Endothelial cell of umbilical vein (primary cell): ENCODE results near the gene KRTAP1-3. TPM values are rescaled to one million over a fixed set of nuclear protein-coding genes. Genes with fewer than 3 reads are reported as not detected.
"Not testable (repeated sequence)": the region's sequence is repeated elsewhere in the genome, so short reads cannot be mapped to it uniquely, and the experiment has no call there.

Experiments used
- BruUV-seq: library from RNA; stranded (reverse); fragments of 400-500 nt; replicated peaks from 2 replicates; lab custom pipeline; 2021; lab: Mats Ljungman, UMichigan
- CTCF ChIA-PET: fragments of 300-600, 350-600 bp; sonication (Branson Sonifier 250); formaldehyde crosslinking; loops from one replicate; lab custom pipeline; 2021; ENCODE audit warnings: antibody characterized with exemption, inconsistent platforms; lab: Charles Lee
- POLR2A ChIA-PET: fragments of 300-600, 350-600 bp; sonication (Branson Sonifier 250); formaldehyde crosslinking; loops from one replicate; lab custom pipeline; 2021; ENCODE audit warnings: antibody characterized with exemption, inconsistent platforms; lab: Charles Lee
- DNase-seq: peaks from one replicate; pipeline ENCODE4 v3.0.0-alpha.2; 2011; ENCODE audit warnings: low read depth, low spot score
- FAIRE-seq: peaks from 2 replicates; lab custom pipeline; 2011; peaks lifted over from hg19 to GRCh38; lab: Jason Lieb, UNC
- H2AFZ ChIP-seq: 2 replicates; pipeline ENCODE4 v1.6.0; 2012; ENCODE audit warnings: low read depth, low read length, control low read depth, inconsistent platforms
- H3K27ac ChIP-seq: 2 replicates; pipeline ENCODE4 v1.5.1; 2011; ENCODE audit warnings: low read depth, mild to moderate bottlenecking, control low read depth, low read length, moderate library complexity; ENCODE audit not compliant: insufficient read depth
- H3K27me3 ChIP-seq, 2 experiments: 2 replicates each; pipeline versions ENCODE4 v1.6.0 to v1.6.1; 2011; ENCODE audit warnings: low read length in 2 of 2, mixed read lengths in 1 of 2; ENCODE audit not compliant: control insufficient read depth in 2 of 2, insufficient read depth in 2 of 2
- H3K36me3 ChIP-seq, 2 experiments: 2 replicates in 1 of 2; 3 replicates in 1 of 2; pipeline ENCODE4 v1.5.1; 2011; ENCODE audit warnings: low read length in 2 of 2, mild to moderate bottlenecking in 1 of 2, moderate library complexity in 1 of 2; ENCODE audit not compliant: control insufficient read depth in 2 of 2, insufficient read depth in 2 of 2; ENCODE audit errors: extremely low read depth in 1 of 2
- H3K4me1 ChIP-seq: 3 replicates; pipeline ENCODE4 v1.5.1; 2011; ENCODE audit warnings: mild to moderate bottlenecking, low read length; ENCODE audit not compliant: control insufficient read depth, insufficient read depth; ENCODE audit errors: extremely low read depth
- H3K4me2 ChIP-seq: 2 replicates; pipeline ENCODE4 v1.6.1; 2011; ENCODE audit warnings: low read length, control low read depth, mixed read lengths; ENCODE audit not compliant: insufficient read depth
- H3K4me3 ChIP-seq, 3 experiments: fragments of 200-600 bp in 1 of 3; sonication (generic), shearing (Covaris generic) in 1 of 3; replicated peaks in 1 of 3; 2 replicates each; pipeline ENCODE4 v1.5.1; 2011 to 2016; ENCODE audit warnings: control low read depth in 3 of 3, low read length in 3 of 3, mild to moderate bottlenecking in 2 of 3, inconsistent platforms in 1 of 3, low read depth in 1 of 3, moderate library complexity in 1 of 3; ENCODE audit not compliant: insufficient read depth in 1 of 3
- H3K79me2 ChIP-seq: 2 replicates; pipeline ENCODE4 v1.6.0; 2012; ENCODE audit warnings: low read length, inconsistent platforms; ENCODE audit not compliant: control insufficient read depth, insufficient read depth
- H3K9ac ChIP-seq: replicated peaks from 2 replicates; pipeline ENCODE3; 2011; ENCODE audit warnings: low read length, control low read depth; ENCODE audit not compliant: insufficient read depth; ENCODE audit errors: extremely low read depth
- H3K9me1 ChIP-seq: replicated peaks from 3 replicates; pipeline ENCODE4 v1.6.0; 2011; ENCODE audit warnings: mild to moderate bottlenecking, low read length; ENCODE audit not compliant: control insufficient read depth, insufficient read depth; ENCODE audit errors: extremely low read depth
- H3K9me3 ChIP-seq: replicated peaks from 2 replicates; pipeline ENCODE4 v1.5.1; 2012; ENCODE audit warnings: low read length, inconsistent platforms; ENCODE audit not compliant: control insufficient read depth, insufficient read depth
- H4K20me1 ChIP-seq: replicated peaks from 2 replicates; pipeline ENCODE3; 2011; ENCODE audit warnings: mild to moderate bottlenecking, low read length; ENCODE audit not compliant: control insufficient read depth, insufficient read depth; ENCODE audit errors: extremely low read depth
- EZH2 ChIP-seq: IDR thresholded peaks from 2 replicates; pipeline ENCODE4 v1.6.1; 2012; ENCODE audit warnings: borderline replicate concordance, low read depth, mild to moderate bottlenecking, moderate library complexity, low read length, inconsistent platforms; ENCODE audit not compliant: severe bottlenecking
- FOS ChIP-seq: IDR thresholded peaks from 2 replicates; pipeline ENCODE4 v1.6.1; 2011; ENCODE audit warnings: mild to moderate bottlenecking, low read length, moderate library complexity, borderline replicate concordance; ENCODE audit not compliant: insufficient read depth
- POLR2A ChIP-seq: IDR thresholded peaks from 2 replicates; pipeline ENCODE4 v1.6.1; 2012; ENCODE audit warnings: low read depth, mild to moderate bottlenecking, control low read depth, low read length
- POLR2AphosphoS5 ChIP-seq: IDR thresholded peaks from 2 replicates; pipeline ENCODE4 v1.6.1; 2012; ENCODE audit warnings: low read depth, mild to moderate bottlenecking, control low read depth, low read length, moderate library complexity; ENCODE audit not compliant: insufficient read depth
- dilution Hi-C: fragments of 300-500 bp; cut with MboI; formaldehyde crosslinking; loops from one replicate; pipeline ENCODE4 v1.15.0; 2019; ENCODE audit warnings: low sequenced_read_pairs; ENCODE audit not compliant: extremely low pct_ligation_motif_present
- intact Hi-C: fragments of 100-400 bp; cut with micrococcal nuclease; formaldehyde crosslinking; loops from one replicate; pipeline ENCODE4 v1.10.0; 2022
- polyA plus RNA-seq, 4 experiments: library from polyadenylated mRNA; depleted of rRNA in 3 of 4; stranded (reverse) in 3 of 4; unstranded in 1 of 4; fragments of >200 nt; gene quantifications; 2 replicates each; pipeline versions ENCODE4 v1.2.1 to v1.2.3, GENCODE V29; 2011 to 2012; ENCODE audit warnings: missing spikeins in 1 of 4
- total RNA-seq: library from RNA; stranded (reverse); gene quantifications from 2 replicates; pipeline ENCODE4 v1.2.3, GENCODE V29; 2021
- TF ChIP-seq, protein P1 (sequence below): IDR thresholded peaks from 2 replicates; pipeline ENCODE4 v1.6.1; 2011; ENCODE audit not compliant: insufficient read depth, insufficient read length
- TF ChIP-seq, protein P2 (sequence below), 2 donors: IDR thresholded peaks; 1 replicate in 1 of 2; 2 replicates in 1 of 2; pipeline ENCODE4 v1.5.1; 2011; ENCODE audit warnings: low read length in 2 of 2, mild to moderate bottlenecking in 2 of 2, moderate library complexity in 2 of 2, control low read depth in 1 of 2, inconsistent platforms in 1 of 2, low read depth in 1 of 2; ENCODE audit not compliant: insufficient read depth in 1 of 2; ENCODE audit errors: extremely low read depth in 1 of 2

The KRTAP1-3 gene
- total and polyA plus RNA-seq, 2 donors (not counting 3 experiments of a cell fraction or from before 2014, with no cell fraction given) = not detected

DNA sequence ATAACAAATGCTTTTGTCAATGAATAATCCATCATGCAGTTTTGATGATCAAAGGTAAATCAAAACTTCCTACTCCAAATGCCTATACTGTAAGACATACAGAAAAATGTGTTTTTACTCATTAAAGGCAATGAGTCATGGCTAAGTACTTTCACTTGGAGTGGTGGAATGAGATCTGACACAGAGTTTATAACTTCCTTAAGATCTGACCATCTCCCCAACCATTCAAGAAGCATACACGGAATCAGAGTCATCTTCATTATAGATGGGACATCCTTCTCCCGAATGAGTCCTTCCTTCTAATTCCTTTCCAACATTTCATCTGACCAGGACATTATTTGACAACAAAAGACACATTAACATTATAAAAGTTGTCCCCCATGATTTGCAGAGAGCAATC is 48.8 kb upstream of the KRTAP1-3 start:
- peak; percentile 81 for FAIRE-seq
- H3K4me2 ChIP-seq, H3K79me2 ChIP-seq, DNase-seq, H2AFZ ChIP-seq, H3K27me3 ChIP-seq, POLR2A ChIA-PET, H3K4me3 ChIP-seq, H3K9ac ChIP-seq, H3K27ac ChIP-seq, CTCF ChIA-PET, intact Hi-C loops, dilution Hi-C loops, H4K20me1 ChIP-seq, H3K36me3 ChIP-seq, BruUV-seq, H3K9me3 ChIP-seq, H3K4me1 ChIP-seq, H3K9me1 ChIP-seq: not testable (repeated sequence)
- TF ChIP-seq FOS = peak; percentile 25

DNA sequence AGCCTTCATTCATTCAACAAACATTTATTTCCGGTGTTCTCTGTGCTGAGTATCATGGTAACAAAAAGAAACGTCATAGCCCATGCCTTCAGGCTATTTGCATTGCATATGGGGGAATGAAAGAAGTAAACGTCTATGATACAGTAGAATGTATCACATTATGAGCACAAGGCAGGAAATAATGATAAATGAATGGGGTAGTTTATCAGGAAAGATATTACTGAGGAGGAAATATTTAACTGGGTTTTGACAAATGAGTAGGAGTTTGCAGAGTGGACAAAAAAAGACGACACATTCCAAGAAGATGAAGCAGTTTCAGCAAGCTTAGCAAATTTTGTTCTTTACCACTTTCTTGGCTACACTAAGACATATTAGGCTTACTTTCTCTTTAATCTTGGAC is 48.0 kb upstream of the KRTAP1-3 start:
- POLR2A ChIA-PET = no interaction called here
- H3K4me2 ChIP-seq = no peak overlapping the region

More for the DNA sequence above, 48.0 kb upstream of the KRTAP1-3 start:
- Histone ChIP-seq H3K9ac (no peak overlapping the region), H3K79me2 (no peaks in the 10 kb centered on the region), H3K27me3 (no peaks in the 10 kb centered on the region), H4K20me1 (no peaks in the 10 kb centered on the region), H3K27ac (no peak overlapping the region), H3K9me1 (no peaks in the 10 kb centered on the region), H3K9me3 (no peaks in the 10 kb centered on the region), H3K4me1 (no peaks in the 10 kb centered on the region), H2AFZ (no peak overlapping the region), H3K36me3 (no peaks in the 10 kb centered on the region), H3K4me3 (no peak overlapping the region)
- TF ChIP-seq POLR2A = no peak
- TF ChIP-seq, protein P1, sequence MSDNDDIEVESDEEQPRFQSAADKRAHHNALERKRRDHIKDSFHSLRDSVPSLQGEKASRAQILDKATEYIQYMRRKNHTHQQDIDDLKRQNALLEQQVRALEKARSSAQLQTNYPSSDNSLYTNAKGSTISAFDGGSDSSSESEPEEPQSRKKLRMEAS = no peak
- TF ChIP-seq, protein P2, sequence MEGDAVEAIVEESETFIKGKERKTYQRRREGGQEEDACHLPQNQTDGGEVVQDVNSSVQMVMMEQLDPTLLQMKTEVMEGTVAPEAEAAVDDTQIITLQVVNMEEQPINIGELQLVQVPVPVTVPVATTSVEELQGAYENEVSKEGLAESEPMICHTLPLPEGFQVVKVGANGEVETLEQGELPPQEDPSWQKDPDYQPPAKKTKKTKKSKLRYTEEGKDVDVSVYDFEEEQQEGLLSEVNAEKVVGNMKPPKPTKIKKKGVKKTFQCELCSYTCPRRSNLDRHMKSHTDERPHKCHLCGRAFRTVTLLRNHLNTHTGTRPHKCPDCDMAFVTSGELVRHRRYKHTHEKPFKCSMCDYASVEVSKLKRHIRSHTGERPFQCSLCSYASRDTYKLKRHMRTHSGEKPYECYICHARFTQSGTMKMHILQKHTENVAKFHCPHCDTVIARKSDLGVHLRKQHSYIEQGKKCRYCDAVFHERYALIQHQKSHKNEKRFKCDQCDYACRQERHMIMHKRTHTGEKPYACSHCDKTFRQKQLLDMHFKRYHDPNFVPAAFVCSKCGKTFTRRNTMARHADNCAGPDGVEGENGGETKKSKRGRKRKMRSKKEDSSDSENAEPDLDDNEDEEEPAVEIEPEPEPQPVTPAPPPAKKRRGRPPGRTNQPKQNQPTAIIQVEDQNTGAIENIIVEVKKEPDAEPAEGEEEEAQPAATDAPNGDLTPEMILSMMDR (IDR thresholded peaks at IDR 0.05; ENCODE audit: extremely low read depth in 1 of 2, insufficient read depth in 1 of 2, low read depth in 1 of 2, low read length in 2 of 2) = no peak
- TF ChIP-seq EZH2 = no peak
- no peak for TF ChIP-seq POLR2AphosphoS5
- FAIRE-seq (no peak), DNase-seq (no peak)
- intact Hi-C loops = no loop called here
- BruUV-seq = no TSS peak
- dilution Hi-C loops = no loop called here
- CTCF ChIA-PET = no interaction called here
